Esophagus muscularis mucosa (tissue), 4 donors: ENCODE results near the gene HBZ.
"Not testable (repeated sequence)": the region's sequence is repeated elsewhere in the genome, so short reads cannot be mapped to it uniquely, and the experiment has no call there.

Experiments used
- EP300 ChIP-seq: sonication (generic); formaldehyde crosslinking; IDR thresholded peaks from one replicate; pipeline ENCODE4 v1.6.1; 2017; ENCODE audit warnings: antibody characterized with exemption
- POLR2A ChIP-seq: fragments of 450-650 bp; IDR thresholded peaks from one replicate; pipeline ENCODE4 v1.6.1; 2017; ENCODE audit warnings: antibody characterized with exemption, moderate library complexity, mild to moderate bottlenecking, low read depth
- TF ChIP-seq, protein P1 (sequence below), 3 experiments: fragments of 200-600 bp in 2 of 3; fragments of 450-650 bp in 1 of 3; sonication (generic) in 2 of 3; IDR thresholded peaks; one replicate each; pipeline ENCODE4 v1.5.1; 2017 to 2019; ENCODE audit warnings: antibody characterized with exemption in 3 of 3, mild to moderate bottlenecking in 2 of 3, moderate library complexity in 1 of 3

DNA sequence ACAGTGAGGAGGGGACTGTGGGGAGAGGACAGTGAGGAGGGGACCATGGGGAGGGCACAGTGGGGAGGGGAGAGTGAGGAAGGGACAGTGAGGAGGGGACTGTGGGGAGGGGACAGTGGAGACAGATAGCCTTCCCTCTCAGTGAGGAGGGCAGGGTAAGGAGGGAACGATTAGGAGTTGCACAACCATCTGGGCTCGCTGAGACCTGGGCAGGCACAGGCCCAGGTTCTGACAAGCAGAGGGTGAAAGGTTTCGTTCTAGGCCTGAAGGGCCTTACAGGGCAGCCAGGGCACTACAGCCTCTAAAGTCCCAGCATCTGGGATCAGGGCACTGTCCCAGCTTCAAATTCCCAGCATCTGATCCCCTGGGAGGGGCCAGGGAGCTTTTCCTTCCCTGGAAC, 11.3 kb downstream of the HBZ start:
- TF ChIP-seq, protein P1, sequence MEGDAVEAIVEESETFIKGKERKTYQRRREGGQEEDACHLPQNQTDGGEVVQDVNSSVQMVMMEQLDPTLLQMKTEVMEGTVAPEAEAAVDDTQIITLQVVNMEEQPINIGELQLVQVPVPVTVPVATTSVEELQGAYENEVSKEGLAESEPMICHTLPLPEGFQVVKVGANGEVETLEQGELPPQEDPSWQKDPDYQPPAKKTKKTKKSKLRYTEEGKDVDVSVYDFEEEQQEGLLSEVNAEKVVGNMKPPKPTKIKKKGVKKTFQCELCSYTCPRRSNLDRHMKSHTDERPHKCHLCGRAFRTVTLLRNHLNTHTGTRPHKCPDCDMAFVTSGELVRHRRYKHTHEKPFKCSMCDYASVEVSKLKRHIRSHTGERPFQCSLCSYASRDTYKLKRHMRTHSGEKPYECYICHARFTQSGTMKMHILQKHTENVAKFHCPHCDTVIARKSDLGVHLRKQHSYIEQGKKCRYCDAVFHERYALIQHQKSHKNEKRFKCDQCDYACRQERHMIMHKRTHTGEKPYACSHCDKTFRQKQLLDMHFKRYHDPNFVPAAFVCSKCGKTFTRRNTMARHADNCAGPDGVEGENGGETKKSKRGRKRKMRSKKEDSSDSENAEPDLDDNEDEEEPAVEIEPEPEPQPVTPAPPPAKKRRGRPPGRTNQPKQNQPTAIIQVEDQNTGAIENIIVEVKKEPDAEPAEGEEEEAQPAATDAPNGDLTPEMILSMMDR (IDR thresholded peaks at IDR 0.05): not testable (repeated sequence)
- not testable (repeated sequence) for TF ChIP-seq POLR2A, EP300
